Neuron (in vitro differentiated cells): ENCODE measurements around the gene MRPL51.

ENCODE experiments used
- H2AFZ ChIP-seq: one replicate; pipeline ENCODE4 v1.6.1; 2013; ENCODE audit warnings: low read depth, mild to moderate bottlenecking, inconsistent platforms, low read length, moderate library complexity
- H3K27me3 ChIP-seq: one replicate; pipeline ENCODE4 v1.6.1; 2013; ENCODE audit warnings: low read length; ENCODE audit not compliant: insufficient read depth
- H3K36me3 ChIP-seq: one replicate; pipeline ENCODE4 v1.6.1; 2013; ENCODE audit warnings: low read length; ENCODE audit not compliant: insufficient read depth
- H3K4me1 ChIP-seq: one replicate; pipeline ENCODE4 v1.6.1; 2013; ENCODE audit warnings: low read length; ENCODE audit not compliant: insufficient read depth
- H3K4me3 ChIP-seq: 2 replicates; pipeline ENCODE4 v1.5.1; 2013; ENCODE audit warnings: mild to moderate bottlenecking, low read length, moderate library complexity
- H3K9me3 ChIP-seq: one replicate; pipeline ENCODE4 v1.6.1; 2013; ENCODE audit warnings: low read length

Gene MRPL51

GRCh38 chr12:6443361-6443983 lies 49.6 kb downstream of the MRPL51 start:
- no peak overlapping the region for H2AFZ ChIP-seq
- no peak overlapping the region for H3K4me3 ChIP-seq
- H3K9me3 ChIP-seq = no peaks in the 10 kb centered on the region
- no peaks in the 10 kb centered on the region for H3K4me1 ChIP-seq
- no peaks in the 10 kb centered on the region for H3K27me3 ChIP-seq
- H3K36me3 ChIP-seq = no peaks in the 10 kb centered on the region

GRCh38 chr12:6442836-6443235 lies 50.2 kb downstream of the MRPL51 start:
- Histone ChIP-seq H3K36me3 (no peaks in the 10 kb centered on the region), H3K4me1 (no peaks in the 10 kb centered on the region), H3K4me3 (no peak overlapping the region), H2AFZ (no peak overlapping the region), H3K27me3 (no peaks in the 10 kb centered on the region), H3K9me3 (no peaks in the 10 kb centered on the region)
